Endodermal cell (in vitro differentiated cells): Measurements from ENCODE around the gene RAI14. TPM values are rescaled to one million over a fixed set of nuclear protein-coding genes. Genes with fewer than 3 reads are reported as not detected.

Experiments
- DNase-seq: peaks from one replicate; pipeline ENCODE4 v3.0.0-alpha.2; 2017
- H3K27ac ChIP-seq: 2 replicates; pipeline ENCODE4 v1.5.1; 2013; ENCODE audit warnings: mild to moderate bottlenecking, low read depth, low read length, moderate library complexity
- H3K27me3 ChIP-seq: 2 replicates; pipeline ENCODE4 v1.6.1; 2013; ENCODE audit warnings: mild to moderate bottlenecking, low read length, moderate library complexity; ENCODE audit not compliant: insufficient read depth, control insufficient read depth, poor library complexity, severe bottlenecking
- H3K36me3 ChIP-seq: 2 replicates; pipeline ENCODE4 v1.7.0; 2013; ENCODE audit warnings: mild to moderate bottlenecking, low read length, moderate library complexity; ENCODE audit not compliant: control insufficient read depth, insufficient read depth
- H3K4me1 ChIP-seq: one replicate; pipeline ENCODE4 v1.7.0; 2013; ENCODE audit warnings: low read length; ENCODE audit not compliant: control insufficient read depth, insufficient read depth
- H3K4me3 ChIP-seq: 2 replicates; pipeline ENCODE4 v1.5.1; 2013; ENCODE audit warnings: mild to moderate bottlenecking, low read length, moderate library complexity
- H3K9ac ChIP-seq: 2 replicates; pipeline ENCODE4 v1.6.1; 2013; ENCODE audit warnings: mild to moderate bottlenecking, low read length, moderate library complexity; ENCODE audit not compliant: poor library complexity, severe bottlenecking; ENCODE audit errors: extremely low read depth
- H3K9me3 ChIP-seq: 2 replicates; pipeline ENCODE4 v1.6.1; 2013; ENCODE audit warnings: mild to moderate bottlenecking, low read length, moderate library complexity; ENCODE audit not compliant: control insufficient read depth
- H3K27ac Mint-ChIP-seq: 2 replicates; pipeline ENCODE4 v1.8.0; 2020; ENCODE audit warnings: mixed read lengths
- H3K27me3 Mint-ChIP-seq: 2 replicates; pipeline ENCODE4 v1.8.0; 2021; ENCODE audit warnings: mild to moderate bottlenecking, mixed read lengths; ENCODE audit not compliant: insufficient read depth
- H3K36me3 Mint-ChIP-seq: 2 replicates; pipeline ENCODE4 v1.8.0; 2020; ENCODE audit warnings: low read depth, mixed read lengths
- H3K4me1 Mint-ChIP-seq: 2 replicates; pipeline ENCODE4 v1.8.0; 2020; ENCODE audit warnings: mixed read lengths
- H3K4me3 Mint-ChIP-seq: 2 replicates; pipeline ENCODE4 v1.8.0; 2020; ENCODE audit warnings: mild to moderate bottlenecking, moderate library complexity, mixed read lengths
- H3K9me3 Mint-ChIP-seq: 2 replicates; pipeline ENCODE4 v1.8.0; 2020; ENCODE audit warnings: mild to moderate bottlenecking, mixed read lengths
- WGBS, 2 experiments: methylation state at CpG; one replicate each; pipeline versions ENCODE4 v1.1.5 to v1.1.7; 2013; ENCODE audit warnings: missing lambda C conversion rate in 2 of 2, mixed read lengths in 1 of 2; ENCODE audit not compliant: insufficient coverage in 1 of 2, insufficient read length in 1 of 2; 5-methylcytosine and 5-hydroxymethylcytosine counted together
- total RNA-seq, 2 donors: library from RNA; stranded (reverse); fragmentation: NEBNext Ultra II Directional in 1 of 2; extraction: Animal tissue kit (Norgen Biotek cat#: 25700) in 1 of 2; gene quantifications; 2 replicates in 1 of 2; 3 replicates in 1 of 2; pipeline ENCODE4 v1.2.1, GENCODE V29; 2021
- TF ChIP-seq, protein P1 (sequence below): fragments of 200-600 bp; sonication (generic); conservative IDR thresholded peaks from 2 replicates; pipeline ENCODE4 v1.5.0; 2021; ENCODE audit warnings: antibody characterized with exemption, mild to moderate bottlenecking

RAI14 gene
- total RNA-seq, 2 donors from 2014 or later: 66.6 to 87.5 TPM

DNA sequence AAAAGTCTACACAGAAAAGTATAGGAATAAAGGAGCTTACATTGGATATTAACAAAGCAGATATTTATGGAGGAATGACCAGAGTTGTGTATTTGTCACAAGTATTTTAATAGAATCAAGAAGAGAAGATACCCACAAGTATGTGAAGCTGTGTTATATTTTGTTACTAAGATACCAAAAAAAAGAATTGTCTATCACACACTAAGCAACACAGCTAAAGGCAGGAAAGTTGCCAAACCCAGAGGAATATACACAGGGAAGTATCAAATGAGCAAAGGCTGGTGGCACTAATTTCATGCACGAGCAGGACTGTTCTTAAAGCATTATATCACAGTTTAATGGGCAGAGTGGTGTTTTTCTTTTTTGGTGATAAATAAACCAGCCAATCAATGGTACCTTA, 30.9 kb upstream of the RAI14 start:
- WGBS, 2 experiments: 93 to 100% methylated on average over 1 of the region's 1 CpG
- Mint-ChIP-seq H3K9me3 (no peaks in the 10 kb centered on the region), H3K27ac (no peak overlapping the region), H3K4me1 (peaks cover 9% of the 10 kb centered on the region), H3K27me3 (no peaks in the 10 kb centered on the region), H3K36me3 (no peaks in the 10 kb centered on the region), H3K4me3 (no peak overlapping the region)
- Histone ChIP-seq H3K36me3 (no peaks in the 10 kb centered on the region), H3K9me3 (no peaks in the 10 kb centered on the region), H3K27me3 (no peaks in the 10 kb centered on the region), H3K9ac (no peak overlapping the region), H3K4me1 (no peaks in the 10 kb centered on the region), H3K27ac (no peak overlapping the region), H3K4me3 (no peak overlapping the region)
- TF ChIP-seq, protein P1, sequence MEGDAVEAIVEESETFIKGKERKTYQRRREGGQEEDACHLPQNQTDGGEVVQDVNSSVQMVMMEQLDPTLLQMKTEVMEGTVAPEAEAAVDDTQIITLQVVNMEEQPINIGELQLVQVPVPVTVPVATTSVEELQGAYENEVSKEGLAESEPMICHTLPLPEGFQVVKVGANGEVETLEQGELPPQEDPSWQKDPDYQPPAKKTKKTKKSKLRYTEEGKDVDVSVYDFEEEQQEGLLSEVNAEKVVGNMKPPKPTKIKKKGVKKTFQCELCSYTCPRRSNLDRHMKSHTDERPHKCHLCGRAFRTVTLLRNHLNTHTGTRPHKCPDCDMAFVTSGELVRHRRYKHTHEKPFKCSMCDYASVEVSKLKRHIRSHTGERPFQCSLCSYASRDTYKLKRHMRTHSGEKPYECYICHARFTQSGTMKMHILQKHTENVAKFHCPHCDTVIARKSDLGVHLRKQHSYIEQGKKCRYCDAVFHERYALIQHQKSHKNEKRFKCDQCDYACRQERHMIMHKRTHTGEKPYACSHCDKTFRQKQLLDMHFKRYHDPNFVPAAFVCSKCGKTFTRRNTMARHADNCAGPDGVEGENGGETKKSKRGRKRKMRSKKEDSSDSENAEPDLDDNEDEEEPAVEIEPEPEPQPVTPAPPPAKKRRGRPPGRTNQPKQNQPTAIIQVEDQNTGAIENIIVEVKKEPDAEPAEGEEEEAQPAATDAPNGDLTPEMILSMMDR: no peak
- DNase-seq: no peak

DNA sequence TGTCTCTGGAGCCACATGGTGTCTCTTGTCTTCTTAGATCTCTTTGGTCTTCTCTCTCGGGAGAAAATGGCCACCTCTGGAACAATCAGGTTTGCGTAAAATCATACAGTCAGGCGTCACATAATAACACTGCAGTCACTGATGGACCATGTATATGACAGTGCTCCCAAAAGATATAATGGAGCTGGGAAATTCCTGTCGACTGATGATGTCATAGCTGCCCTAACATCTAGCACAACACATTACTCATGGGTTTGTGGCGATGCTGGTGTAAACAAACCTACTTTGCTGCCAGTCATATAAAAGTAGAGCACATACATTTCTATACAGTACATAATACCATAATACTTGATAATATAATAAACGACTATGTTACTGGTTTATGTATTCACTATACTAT, 30.1 kb upstream of the RAI14 start:
- WGBS, 2 experiments: 92% methylated on average over 4 to 5 of the region's 6 CpGs
- TF ChIP-seq, protein P1: no peak
- Mint-ChIP-seq H3K27ac (no peak overlapping the region), H3K36me3 (no peaks in the 10 kb centered on the region), H3K4me1 (peaks cover 9% of the 10 kb centered on the region), H3K27me3 (no peaks in the 10 kb centered on the region), H3K9me3 (peaks cover 7% of the 10 kb centered on the region), H3K4me3 (no peak overlapping the region)
- H3K4me3 ChIP-seq: no peak overlapping the region
- no peak overlapping the region for H3K27ac ChIP-seq
- H3K27me3 ChIP-seq: no peaks in the 10 kb centered on the region
- no peaks in the 10 kb centered on the region for H3K36me3 ChIP-seq
- H3K9ac ChIP-seq: no peak overlapping the region
- DNase-seq: peak; percentile 18
- H3K9me3 ChIP-seq: no peaks in the 10 kb centered on the region
- no peaks in the 10 kb centered on the region for H3K4me1 ChIP-seq

DNA sequence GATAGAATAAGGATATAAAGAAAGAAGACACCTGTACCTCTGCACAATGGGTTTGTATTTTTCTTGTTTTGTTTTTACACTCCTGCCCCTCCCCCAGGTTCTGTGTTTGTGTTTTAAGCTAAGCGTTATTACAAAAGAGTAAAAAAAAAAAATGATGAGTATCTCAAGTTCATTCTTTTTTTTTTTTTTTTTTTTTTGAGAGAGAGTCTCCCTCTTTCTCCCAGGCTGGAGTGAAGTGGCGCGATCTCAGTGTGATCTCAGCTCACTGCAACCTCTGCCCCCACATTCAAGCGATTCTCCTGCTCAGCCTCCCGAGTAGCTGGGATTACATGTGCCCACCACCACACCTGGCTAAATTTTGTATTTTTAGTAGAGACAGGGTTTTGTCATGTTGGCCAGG, 29.4 kb upstream of the RAI14 start:
- Mint-ChIP-seq H3K9me3 (peaks cover 12% of the 10 kb centered on the region), H3K4me1 (peaks cover 9% of the 10 kb centered on the region), H3K27me3 (no peaks in the 10 kb centered on the region), H3K27ac (no peak overlapping the region), H3K36me3 (no peaks in the 10 kb centered on the region), H3K4me3 (no peak overlapping the region)
- H3K36me3 ChIP-seq: no peaks in the 10 kb centered on the region
- H3K9me3 ChIP-seq: no peaks in the 10 kb centered on the region
- no peak overlapping the region for H3K27ac ChIP-seq
- H3K4me1 ChIP-seq: no peaks in the 10 kb centered on the region
- 80 to 100% methylated on average over 1 to 4 of the region's 5 CpGs for WGBS, 2 experiments
- no peak overlapping the region for H3K9ac ChIP-seq
- TF ChIP-seq, protein P1: no peak
- no peaks in the 10 kb centered on the region for H3K27me3 ChIP-seq
- peak; percentile 7 for DNase-seq
- H3K4me3 ChIP-seq: no peak overlapping the region
